HepG2 (cell line): ENCODE measurements around the gene NRBP1. TPM values are rescaled to one million over a fixed set of nuclear protein-coding genes. Genes with fewer than 3 reads are reported as not detected.

ENCODE experiments used
- BRD4 ChIP-seq: sonication (generic); formaldehyde crosslinking; IDR thresholded peaks from 2 replicates; pipeline ENCODE4 v1.4.0; 2020; ENCODE audit warnings: missing genetic modification reagents
- CHD4 ChIP-seq: fragments of 200-600 bp; sonication (generic); IDR thresholded peaks from 2 replicates; pipeline ENCODE4 v1.7.0; 2017; ENCODE audit warnings: mild to moderate bottlenecking, low read length, borderline replicate concordance
- CREB3 ChIP-seq: sonication (generic); formaldehyde crosslinking; IDR thresholded peaks from 2 replicates; pipeline ENCODE4 v1.5.0; 2020; ENCODE audit warnings: missing genetic modification reagents
- HINFP ChIP-seq: sonication (generic); formaldehyde crosslinking; IDR thresholded peaks from 2 replicates; pipeline ENCODE4 v1.4.0; 2020; ENCODE audit warnings: low read depth, mild to moderate bottlenecking, missing genetic modification reagents
- KDM5B ChIP-seq: sonication (generic); formaldehyde crosslinking; IDR thresholded peaks from 2 replicates; pipeline ENCODE4 v1.4.0; 2020; ENCODE audit warnings: missing genetic modification reagents, mild to moderate bottlenecking, borderline replicate concordance
- MXD1 ChIP-seq: sonication (generic); formaldehyde crosslinking; IDR thresholded peaks from 2 replicates; pipeline ENCODE4 v1.4.0; 2020; ENCODE audit warnings: mild to moderate bottlenecking, missing genetic modification reagents
- MYNN ChIP-seq: sonication (generic); formaldehyde crosslinking; IDR thresholded peaks from 2 replicates; pipeline ENCODE4 v1.4.0; 2020; ENCODE audit warnings: mild to moderate bottlenecking, low read depth, missing genetic modification reagents
- NFAT5 ChIP-seq: sonication (generic); formaldehyde crosslinking; IDR thresholded peaks from 2 replicates; pipeline ENCODE4 v1.4.0; 2020; ENCODE audit warnings: missing genetic modification reagents
- NFYC ChIP-seq: IDR thresholded peaks from 2 replicates; pipeline ENCODE4 v1.6.1; 2016; ENCODE audit warnings: missing genetic modification reagents, missing compliant biosample characterization
- PLRG1 ChIP-seq: fragments of 450-650 bp; conservative IDR thresholded peaks from 2 replicates; pipeline ENCODE4 v1.6.1; 2016
- POLR2G ChIP-seq: fragments of 200-400 bp; formaldehyde crosslinking; IDR thresholded peaks from 2 replicates; pipeline ENCODE4 v1.6.1; 2018; ENCODE audit warnings: mild to moderate bottlenecking, low read depth, low read length, moderate library complexity
- SPEN ChIP-seq: sonication (generic); formaldehyde crosslinking; IDR thresholded peaks from 2 replicates; pipeline ENCODE4 v1.5.1; 2020; ENCODE audit warnings: low read depth, mild to moderate bottlenecking, missing genetic modification reagents
- SUZ12 ChIP-seq: fragments of 150-350 bp; IDR thresholded peaks from 2 replicates; pipeline ENCODE4 v1.6.1; 2014; ENCODE audit warnings: low read depth, low read length
- TEAD2 ChIP-seq: sonication (generic); formaldehyde crosslinking; IDR thresholded peaks from 2 replicates; pipeline ENCODE4 v1.9.0; 2021; ENCODE audit warnings: missing genetic modification reagents
- ZNF225 ChIP-seq: sonication (generic); formaldehyde crosslinking; IDR thresholded peaks from 2 replicates; pipeline ENCODE4 v1.4.0; 2020; ENCODE audit warnings: mild to moderate bottlenecking, missing genetic modification reagents
- ZNF367 ChIP-seq: sonication (generic); formaldehyde crosslinking; IDR thresholded peaks from 2 replicates; pipeline ENCODE4 v1.4.0; 2020; ENCODE audit warnings: missing genetic modification reagents, borderline replicate concordance
- ZNF383 ChIP-seq: sonication (generic); formaldehyde crosslinking; IDR thresholded peaks from 2 replicates; pipeline ENCODE4 v1.4.0; 2020; ENCODE audit warnings: missing genetic modification reagents, mild to moderate bottlenecking, borderline replicate concordance
- ZNF547 ChIP-seq: sonication (generic); formaldehyde crosslinking; IDR thresholded peaks from 2 replicates; pipeline ENCODE4 v1.5.1; 2020; ENCODE audit warnings: mild to moderate bottlenecking, missing genetic modification reagents
- ZNF660 ChIP-seq: sonication (generic); formaldehyde crosslinking; IDR thresholded peaks from 2 replicates; pipeline ENCODE4 v1.5.1; 2020; ENCODE audit warnings: mild to moderate bottlenecking, low read depth, missing genetic modification reagents, borderline replicate concordance
- polyA plus RNA-seq, 8 experiments: library from polyadenylated mRNA; depleted of rRNA in 3 of 8; stranded (reverse) in 7 of 8; unstranded in 1 of 8; fragments of >200 nt; fragmentation: Illumina TruSeq in 4 of 8; extraction: Trizol in 4 of 8; gene quantifications; 2 replicates each; pipeline versions ENCODE4 v1.2.1 to v1.2.3, GENCODE V29; 2011 to 2016; ENCODE audit warnings: low read depth in 4 of 8, missing spikeins in 1 of 8, mixed read lengths in 1 of 8; ENCODE audit not compliant: insufficient read depth in 1 of 8
- total RNA-seq, 5 experiments: library from RNA; depleted of rRNA; stranded (reverse); fragments of >200 nt; fragmentation: Illumina TruSeq; extraction: Trizol; gene quantifications; 2 replicates each; pipeline ENCODE4 v1.2.3, GENCODE V29; 2016; ENCODE audit warnings: low read depth in 1 of 5

Gene NRBP1
- total and polyA plus RNA-seq, 2 of the 13 experiments (the other 11 are each of a cell fraction or from before 2014, with no cell fraction given), result 165 to 240 TPM

GRCh38 chr2:27380626-27381545 lies 47.5 kb upstream of the NRBP1 start, which contains the start of gene ZNF513 (continued):
- TF ChIP-seq NFAT5 (CRISPR knock-in tag) (no peak), NFYC (CRISPR knock-in tag) (peak; percentile 57; the same call in 1 of the 2 replicates), KDM5B (CRISPR knock-in tag) (0 out of 2 replicates have a peak, but pooled peaks have one; percentile 34), TEAD2 (CRISPR knock-in tag) (no peak), BRD4 (CRISPR knock-in tag) (no peak), ZNF547 (CRISPR knock-in tag) (peak; percentile 63; the same call in 1 of the 2 replicates), MYNN (CRISPR knock-in tag) (no peak), PLRG1 (no peak), ZNF367 (CRISPR knock-in tag) (no peak), CHD4 (no peak), ZNF225 (CRISPR knock-in tag) (no peak), ZNF383 (no peak), POLR2G (peak; percentile 68; the same call in 1 of the 2 replicates), CREB3 (CRISPR knock-in tag) (no peak), HINFP (CRISPR knock-in tag) (no peak), ZNF660 (no peak), SPEN (CRISPR knock-in tag) (peak; percentile 64; the same call in 1 of the 2 replicates), MXD1 (peak; percentile 57; the same call in 1 of the 2 replicates), SUZ12 (peak; percentile 22; the same call in 1 of the 2 replicates)
